Measurements from ENCODE around the gene HOXC6.

The HOXC6 gene

GRCh38 chr12:53991077-53991460, 37.2 kb upstream of the HOXC6 start:
- DNase-seq (ENCODE audit: low read depth), result no peak
- in situ Hi-C loops (cut with HindIII; ENCODE audit: low sequenced_read_pairs), result no loop called here
- TF ChIP-seq CTCF (IDR thresholded peaks at IDR 0.05; ENCODE audit: low read depth, low read length, missing control alignments), result no peak
- H3K4me3 ChIP-seq (ENCODE audit: low read depth, low read length), result no peak overlapping the region

GRCh38 chr12:53992377-53992889, 35.8 kb upstream of the HOXC6 start:
- in situ Hi-C loops (cut with HindIII; ENCODE audit: low sequenced_read_pairs), result no loop called here
- H3K4me3 ChIP-seq (ENCODE audit: low read depth, low read length), result no peak overlapping the region
- DNase-seq (ENCODE audit: low read depth), result no peak
- no peak for TF ChIP-seq CTCF (IDR thresholded peaks at IDR 0.05; ENCODE audit: low read depth, low read length, missing control alignments)

- H3K4me3 ChIP-seq (ENCODE audit: low read depth, low read length), result no peak overlapping the region
- DNase-seq (ENCODE audit: low read depth), result no peak
- TF ChIP-seq CTCF (IDR thresholded peaks at IDR 0.05; ENCODE audit: low read depth, low read length, missing control alignments), result no peak
- in situ Hi-C loops (cut with HindIII; ENCODE audit: low sequenced_read_pairs), result no loop called here
Observed at GRCh38 chr12:53993162-53994008, 34.9 kb upstream of the HOXC6 start.

- in situ Hi-C loops (cut with HindIII; ENCODE audit: low sequenced_read_pairs), result no loop called here
- no peak for TF ChIP-seq CTCF (IDR thresholded peaks at IDR 0.05; ENCODE audit: low read depth, low read length, missing control alignments)
- no peak overlapping the region for H3K4me3 ChIP-seq (ENCODE audit: low read depth, low read length)
- DNase-seq (ENCODE audit: low read depth), result no peak
Observed at GRCh38 chr12:53994009-53994263, 34.3 kb upstream of the HOXC6 start.

- TF ChIP-seq CTCF (IDR thresholded peaks at IDR 0.05; ENCODE audit: low read depth, low read length, missing control alignments), result no peak
- no peak overlapping the region for H3K4me3 ChIP-seq (ENCODE audit: low read depth, low read length)
- no peak for DNase-seq (ENCODE audit: low read depth)
- in situ Hi-C loops (cut with HindIII; ENCODE audit: low sequenced_read_pairs), result no loop called here
Observed at GRCh38 chr12:53994264-53995001, 33.8 kb upstream of the HOXC6 start.

- in situ Hi-C loops (cut with HindIII; ENCODE audit: low sequenced_read_pairs), result no loop called here
- TF ChIP-seq CTCF (IDR thresholded peaks at IDR 0.05; ENCODE audit: low read depth, low read length, missing control alignments), result no peak
- no peak for DNase-seq (ENCODE audit: low read depth)
- H3K4me3 ChIP-seq (ENCODE audit: low read depth, low read length), result no peak overlapping the region
Observed at GRCh38 chr12:53995002-53995377, 33.2 kb upstream of the HOXC6 start.

Measured in astrocyte of the cerebellum (primary cell).